VCaP (cell line): ENCODE results near the gene IRAK2.
"Not testable (repeated sequence)": the region's sequence is repeated elsewhere in the genome, so short reads cannot be mapped to it uniquely, and the experiment has no call there.

Experiments
- H3K27ac ChIP-seq: fragments of 450-650 bp; 2 replicates; pipeline ENCODE4 v1.5.1; 2017
- CTCF ChIP-seq: fragments of 450-650 bp; conservative IDR thresholded peaks from 2 replicates; pipeline ENCODE4 v1.5.1; 2017; ENCODE audit warnings: mild to moderate bottlenecking, moderate library complexity

IRAK2 gene

GRCh38 chr3:10162185-10162584 lies 2.5 kb upstream of the IRAK2 start:
- no peak overlapping the region for H3K27ac ChIP-seq
- TF ChIP-seq CTCF: no peak

- H3K27ac ChIP-seq: peak overlapping the region; percentile 76; the same call in 1 of the 2 replicates
These were observed 546 bp upstream of the IRAK2 start for GRCh38 chr3:10164201-10164545.

GRCh38 chr3:10166213-10166604 lies 1.5 kb downstream of the IRAK2 start:
- TF ChIP-seq CTCF: no peak
- H3K27ac ChIP-seq: no peak overlapping the region

- peak overlapping the region; percentile 32 for H3K27ac ChIP-seq
- TF ChIP-seq CTCF: no peak
These were observed 4.3 kb downstream of the IRAK2 start for GRCh38 chr3:10169000-10169496.

GRCh38 chr3:10170915-10171478 lies 6.3 kb downstream of the IRAK2 start:
- no peak overlapping the region for H3K27ac ChIP-seq
- TF ChIP-seq CTCF: no peak

GRCh38 chr3:10173095-10173925 lies 8.6 kb downstream of the IRAK2 start:
- no peak overlapping the region for H3K27ac ChIP-seq
- TF ChIP-seq CTCF: no peak

GRCh38 chr3:10173926-10174435 lies 9.3 kb downstream of the IRAK2 start:
- no peak overlapping the region for H3K27ac ChIP-seq
- no peak for TF ChIP-seq CTCF

- not testable (repeated sequence) for H3K27ac ChIP-seq
These were observed 10.6 kb downstream of the IRAK2 start for GRCh38 chr3:10175334-10175733.

- not testable (repeated sequence) for H3K27ac ChIP-seq
These were observed 11.4 kb downstream of the IRAK2 start for GRCh38 chr3:10176150-10176549.
